H54 (cell line): ENCODE measurements around the gene VWA8.

Experiments used
- DNase-seq: peaks from one replicate; pipeline ENCODE4 v3.0.0; 2011; ENCODE audit warnings: low spot score, mixed read lengths; ENCODE audit not compliant: insufficient read length
- FAIRE-seq: peaks from 3 replicates; lab custom pipeline; 2011; peaks lifted over from hg19 to GRCh38; lab: Jason Lieb, UNC
- POLR2A ChIP-seq: IDR thresholded peaks from 2 replicates; pipeline ENCODE4 v1.6.1; 2011; ENCODE audit warnings: low read depth, mild to moderate bottlenecking, low read length

The VWA8 gene

DNA sequence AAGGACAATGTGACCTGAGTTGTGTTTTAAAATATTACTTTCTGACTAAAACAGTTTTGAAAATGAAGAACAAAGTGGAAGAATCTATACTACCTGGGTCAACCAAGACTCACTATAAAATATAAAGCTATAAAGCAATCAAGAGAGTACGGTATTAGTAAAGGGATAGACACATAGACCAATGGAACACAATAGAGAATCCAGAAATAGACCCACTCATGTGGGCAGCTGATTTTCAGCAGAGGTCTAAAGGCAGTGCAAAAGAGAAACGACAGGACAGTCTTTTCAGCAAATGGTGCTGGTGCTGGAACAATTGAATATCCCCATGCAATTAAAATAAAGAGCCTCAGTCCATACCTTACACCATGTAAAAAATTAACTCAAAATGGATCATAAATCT is 278.9 kb downstream of the VWA8 start:
- DNase-seq (no peak), FAIRE-seq (no peak)
- TF ChIP-seq POLR2A: no peak

GRCh38 chr13:41681587-41681986 is 279.3 kb downstream of the VWA8 start:
- no peak for TF ChIP-seq POLR2A

DNA sequence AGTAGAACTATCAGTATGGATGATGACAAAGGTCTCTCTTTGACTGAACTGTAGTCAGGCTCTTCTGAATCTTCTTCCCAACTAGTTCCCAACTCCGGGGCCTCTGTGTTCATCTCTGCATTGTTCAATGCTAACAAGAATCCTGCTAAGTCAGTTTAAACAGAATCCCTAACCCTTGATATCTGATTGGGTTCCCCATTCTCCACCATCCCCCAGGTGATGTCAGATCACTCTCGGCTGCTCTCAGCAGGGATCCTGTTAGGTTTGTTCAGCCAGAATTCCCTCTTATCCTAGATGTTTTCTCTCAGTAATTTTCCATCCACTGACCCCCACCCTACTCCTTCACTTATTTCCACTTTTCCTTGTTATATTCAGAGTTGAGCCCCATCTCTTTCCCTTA is 280.0 kb downstream of the VWA8 start:
- DNase-seq (no peak), FAIRE-seq (no peak)
- TF ChIP-seq POLR2A: no peak

More at GRCh38 chr13:41681587-41681986, 279.3 kb downstream of the VWA8 start:
- FAIRE-seq (no peak), DNase-seq (no peak)

- TF ChIP-seq POLR2A: no peak
- no peak for FAIRE-seq
- no peak for DNase-seq
These were observed 282.1 kb downstream of the VWA8 start for GRCh38 chr13:41678848-41679247.

DNA sequence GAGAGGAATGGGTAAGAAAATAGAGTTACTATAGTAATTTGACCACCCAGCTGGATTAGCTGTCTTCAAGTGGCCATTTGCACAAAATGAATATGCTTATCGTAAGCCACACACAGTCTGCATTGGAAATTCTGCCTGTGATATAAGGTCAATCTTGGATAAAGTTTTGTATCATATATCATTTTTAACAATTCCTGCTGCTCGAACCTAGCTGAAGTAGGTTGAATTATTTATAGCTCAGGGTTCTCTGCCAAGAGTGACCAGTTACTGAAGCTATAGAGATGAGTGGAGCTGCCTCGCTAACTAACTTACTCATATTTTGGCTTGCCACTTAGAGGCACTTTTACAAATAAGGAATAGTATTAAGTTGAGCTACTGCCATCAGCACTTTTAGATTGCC is 282.7 kb downstream of the VWA8 start:
- no peak for DNase-seq
- no peak for FAIRE-seq
- TF ChIP-seq POLR2A: no peak

DNA sequence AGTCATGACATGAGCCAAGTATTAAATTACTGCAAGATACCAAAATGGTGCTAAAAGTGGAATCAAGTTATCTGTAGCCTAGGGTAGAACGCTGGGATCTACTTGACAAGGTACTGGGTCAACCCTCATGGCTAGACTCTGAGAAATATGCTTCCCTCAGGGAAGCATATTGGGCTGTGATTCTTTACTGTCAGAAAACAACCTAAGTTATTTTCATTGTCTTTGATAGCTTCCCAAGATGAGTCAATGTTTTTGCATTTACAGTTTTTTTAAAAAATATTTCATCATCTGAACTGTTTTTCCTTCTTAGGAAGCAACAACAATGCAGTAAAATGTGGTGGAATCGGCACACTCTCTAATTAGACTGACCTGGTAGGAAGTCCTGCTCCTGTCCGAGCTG is 285.6 kb downstream of the VWA8 start:
- DNase-seq (no peak), FAIRE-seq (no peak)
- no peak for TF ChIP-seq POLR2A

- TF ChIP-seq POLR2A: no peak
- no peak for FAIRE-seq
- DNase-seq: no peak
These were observed 286.7 kb downstream of the VWA8 start for GRCh38 chr13:41674246-41674645.

DNA sequence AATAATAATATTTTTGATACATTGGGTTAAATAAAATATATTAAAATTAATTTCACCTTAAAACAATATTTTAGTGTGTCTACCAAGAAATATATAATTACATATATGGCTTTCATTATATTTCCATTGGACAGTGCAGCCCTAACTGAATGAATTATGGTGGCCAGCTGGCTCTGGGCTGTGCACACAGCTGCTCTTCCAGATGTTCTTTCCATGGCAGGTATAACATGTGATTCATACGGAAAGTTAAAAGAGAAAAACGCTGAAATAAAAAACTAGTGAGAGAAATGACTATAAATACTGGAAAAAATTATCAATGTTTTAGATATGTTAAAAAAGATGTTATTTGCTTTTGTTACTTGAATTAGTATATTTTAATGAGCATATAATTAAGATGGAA is 287.3 kb downstream of the VWA8 start:
- FAIRE-seq (no peak), DNase-seq (no peak)
- no peak for TF ChIP-seq POLR2A

DNA sequence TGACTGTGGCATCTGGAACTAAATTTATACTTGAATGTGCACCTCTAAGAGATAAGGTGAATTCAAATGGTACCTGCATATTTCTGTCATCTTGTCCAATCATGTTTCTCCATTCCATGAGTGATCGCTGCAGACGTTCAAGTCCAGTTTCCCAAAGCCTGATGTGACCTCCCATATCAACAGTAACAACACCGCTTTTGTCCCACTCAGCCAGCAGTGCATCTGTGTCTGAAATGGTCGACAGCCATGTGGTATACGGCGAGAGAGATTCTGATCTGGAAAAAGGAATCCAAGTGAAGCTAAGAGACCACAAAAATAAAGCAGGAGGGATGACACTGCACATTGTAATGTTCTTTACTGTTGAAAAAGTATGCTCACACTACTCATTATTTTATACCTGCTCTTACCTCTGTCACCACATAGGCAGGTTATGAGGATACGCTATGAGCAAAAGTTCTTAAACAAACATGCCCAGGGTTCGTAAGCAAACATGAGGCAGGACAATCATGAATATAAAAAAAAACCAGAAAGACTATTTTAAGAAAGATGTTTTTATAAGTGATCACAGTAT is 290.0 kb downstream of the VWA8 start:
- DNase-seq: no peak
- no peak for FAIRE-seq
- TF ChIP-seq POLR2A: no peak

DNA sequence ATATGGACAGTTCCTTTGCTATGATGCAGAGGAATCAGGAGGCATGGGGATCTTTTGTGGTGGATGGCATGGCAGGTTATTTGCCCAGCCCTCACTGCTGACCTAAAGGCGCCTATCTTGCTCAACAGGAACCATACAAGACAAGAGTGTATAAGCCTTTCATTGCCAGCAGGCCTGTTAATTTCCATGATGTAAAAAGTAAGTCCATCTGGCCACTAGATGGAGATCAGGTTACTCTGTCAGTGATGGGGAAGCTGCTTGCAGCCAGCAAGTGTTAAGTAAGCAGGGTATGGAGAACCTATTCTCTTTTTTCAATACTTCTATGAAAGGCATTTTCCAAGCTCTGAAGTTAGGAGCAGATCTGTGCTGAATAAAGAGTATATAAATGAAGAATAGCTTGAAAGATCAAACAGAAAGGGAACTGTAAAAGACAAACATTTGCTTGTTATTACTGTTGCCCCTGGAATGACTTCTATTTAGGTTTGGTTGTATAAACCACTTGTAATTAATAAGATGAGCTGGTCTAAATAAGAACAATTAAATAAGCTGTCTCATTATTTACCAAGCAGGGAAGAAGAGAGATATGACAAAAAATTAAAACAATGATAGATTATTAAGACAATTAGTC is 292.7 kb downstream of the VWA8 start:
- FAIRE-seq (peak; percentile 95), DNase-seq (peak; percentile 7)
- TF ChIP-seq POLR2A: no peak

DNA sequence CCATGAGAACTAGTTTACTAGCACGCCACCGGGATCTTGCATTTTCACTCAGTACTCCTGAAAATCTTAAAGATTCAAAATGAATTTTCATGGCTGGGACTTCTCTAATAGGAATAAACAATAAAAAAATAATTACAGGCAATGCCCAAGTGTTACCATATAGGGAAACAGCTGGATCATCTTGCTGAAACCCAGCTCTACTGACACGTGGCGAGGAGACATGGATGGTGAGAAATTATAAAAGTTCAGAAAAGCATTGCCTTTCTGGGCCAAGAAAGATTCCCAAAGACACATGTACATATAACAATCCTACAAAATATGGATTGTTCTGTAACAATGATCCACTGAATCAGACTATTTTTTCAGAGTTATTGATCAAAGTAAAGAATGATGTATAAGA is 294.3 kb downstream of the VWA8 start:
- TF ChIP-seq POLR2A: no peak
- DNase-seq: no peak
- no peak for FAIRE-seq

- DNase-seq (no peak), FAIRE-seq (no peak)
- no peak for TF ChIP-seq POLR2A
These were observed 300.5 kb downstream of the VWA8 start for GRCh38 chr13:41660411-41660810.

DNA sequence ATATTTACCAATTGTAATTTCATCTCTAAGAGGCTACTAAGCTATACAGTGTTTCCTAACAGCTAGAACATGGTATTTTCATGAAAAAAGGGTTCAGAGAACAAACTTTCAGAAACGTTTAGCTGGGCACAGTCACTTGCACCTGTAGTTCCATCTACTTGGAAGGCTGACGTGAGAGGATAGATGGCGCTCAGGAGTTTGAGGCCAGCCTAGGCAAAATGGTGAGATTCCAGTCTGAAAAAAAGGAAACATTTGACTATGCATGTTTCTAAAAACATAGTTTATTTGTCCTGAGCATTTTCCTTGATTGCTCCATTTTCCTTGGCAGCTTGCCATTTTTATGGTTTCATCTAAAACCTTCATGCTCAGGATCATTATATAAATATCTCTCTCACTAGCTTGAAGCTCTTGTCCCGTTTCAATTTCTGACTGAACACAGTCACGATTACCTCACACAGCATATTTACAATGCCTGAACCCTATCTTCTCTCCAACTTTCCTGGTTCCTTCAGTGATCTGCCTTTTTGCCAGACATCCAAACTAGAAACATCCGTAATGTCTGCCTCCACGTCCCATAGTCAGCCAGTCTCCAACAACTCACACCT is 302.8 kb downstream of the VWA8 start:
- TF ChIP-seq POLR2A: no peak
- DNase-seq (no peak), FAIRE-seq (no peak)

GRCh38 chr13:41655997-41656396 is 304.9 kb downstream of the VWA8 start:
- no peak for TF ChIP-seq POLR2A
- FAIRE-seq (no peak), DNase-seq (no peak)

DNA sequence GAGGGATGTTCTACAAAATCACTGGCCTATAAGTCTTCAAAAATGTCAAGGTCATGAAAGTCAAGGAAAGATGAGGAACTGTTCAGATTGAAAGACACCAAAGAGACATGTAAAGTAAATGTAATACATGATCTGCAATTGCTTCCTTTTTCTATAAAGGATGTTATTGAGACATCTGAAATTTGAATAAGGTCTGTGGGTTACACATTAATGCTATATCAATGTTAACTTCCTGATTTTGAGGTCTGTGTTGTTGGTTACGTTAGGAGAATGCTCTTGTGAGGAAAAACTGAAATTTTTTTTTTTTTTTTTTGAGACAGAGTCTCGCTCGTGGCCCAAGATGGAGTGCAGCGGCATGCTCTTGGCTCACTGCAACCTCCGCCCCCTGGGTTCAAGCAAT is 306.1 kb downstream of the VWA8 start:
- no peak for DNase-seq
- TF ChIP-seq POLR2A: no peak

More for the DNA sequence above, 306.1 kb downstream of the VWA8 start:
- FAIRE-seq: no peak
